LNCaP clone FGC (cell line): ENCODE results near the gene FOXO6.

Experiments
- DNase-seq: peaks from one replicate; pipeline ENCODE4 v3.0.0-alpha.2; 2011; ENCODE audit warnings: low read depth
- H3K4me3 ChIP-seq: 2 replicates; pipeline ENCODE4 v1.5.1; 2011; ENCODE audit warnings: mild to moderate bottlenecking, low read depth, low read length, control low read depth
- TF ChIP-seq, protein P1 (sequence below): IDR thresholded peaks from 2 replicates; pipeline ENCODE4 v1.5.1; 2012; ENCODE audit warnings: mild to moderate bottlenecking; ENCODE audit not compliant: control insufficient read depth, insufficient read depth; ENCODE audit errors: extremely low read depth

The FOXO6 gene

GRCh38 chr1:41364442-41365319 is 3.4 kb downstream of the FOXO6 start:
- TF ChIP-seq, protein P1, sequence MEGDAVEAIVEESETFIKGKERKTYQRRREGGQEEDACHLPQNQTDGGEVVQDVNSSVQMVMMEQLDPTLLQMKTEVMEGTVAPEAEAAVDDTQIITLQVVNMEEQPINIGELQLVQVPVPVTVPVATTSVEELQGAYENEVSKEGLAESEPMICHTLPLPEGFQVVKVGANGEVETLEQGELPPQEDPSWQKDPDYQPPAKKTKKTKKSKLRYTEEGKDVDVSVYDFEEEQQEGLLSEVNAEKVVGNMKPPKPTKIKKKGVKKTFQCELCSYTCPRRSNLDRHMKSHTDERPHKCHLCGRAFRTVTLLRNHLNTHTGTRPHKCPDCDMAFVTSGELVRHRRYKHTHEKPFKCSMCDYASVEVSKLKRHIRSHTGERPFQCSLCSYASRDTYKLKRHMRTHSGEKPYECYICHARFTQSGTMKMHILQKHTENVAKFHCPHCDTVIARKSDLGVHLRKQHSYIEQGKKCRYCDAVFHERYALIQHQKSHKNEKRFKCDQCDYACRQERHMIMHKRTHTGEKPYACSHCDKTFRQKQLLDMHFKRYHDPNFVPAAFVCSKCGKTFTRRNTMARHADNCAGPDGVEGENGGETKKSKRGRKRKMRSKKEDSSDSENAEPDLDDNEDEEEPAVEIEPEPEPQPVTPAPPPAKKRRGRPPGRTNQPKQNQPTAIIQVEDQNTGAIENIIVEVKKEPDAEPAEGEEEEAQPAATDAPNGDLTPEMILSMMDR: no peak
- no peak overlapping the region for H3K4me3 ChIP-seq
- no peak for DNase-seq

- DNase-seq: no peak
- H3K4me3 ChIP-seq: no peak overlapping the region
- TF ChIP-seq, protein P1: no peak
Observed at GRCh38 chr1:41365320-41365633, 4.0 kb downstream of the FOXO6 start.

- no peak for DNase-seq
- peak overlapping the region; percentile 40 for H3K4me3 ChIP-seq
- TF ChIP-seq, protein P1: no peak
Observed at GRCh38 chr1:41365772-41366454, 4.7 kb downstream of the FOXO6 start.

DNA sequence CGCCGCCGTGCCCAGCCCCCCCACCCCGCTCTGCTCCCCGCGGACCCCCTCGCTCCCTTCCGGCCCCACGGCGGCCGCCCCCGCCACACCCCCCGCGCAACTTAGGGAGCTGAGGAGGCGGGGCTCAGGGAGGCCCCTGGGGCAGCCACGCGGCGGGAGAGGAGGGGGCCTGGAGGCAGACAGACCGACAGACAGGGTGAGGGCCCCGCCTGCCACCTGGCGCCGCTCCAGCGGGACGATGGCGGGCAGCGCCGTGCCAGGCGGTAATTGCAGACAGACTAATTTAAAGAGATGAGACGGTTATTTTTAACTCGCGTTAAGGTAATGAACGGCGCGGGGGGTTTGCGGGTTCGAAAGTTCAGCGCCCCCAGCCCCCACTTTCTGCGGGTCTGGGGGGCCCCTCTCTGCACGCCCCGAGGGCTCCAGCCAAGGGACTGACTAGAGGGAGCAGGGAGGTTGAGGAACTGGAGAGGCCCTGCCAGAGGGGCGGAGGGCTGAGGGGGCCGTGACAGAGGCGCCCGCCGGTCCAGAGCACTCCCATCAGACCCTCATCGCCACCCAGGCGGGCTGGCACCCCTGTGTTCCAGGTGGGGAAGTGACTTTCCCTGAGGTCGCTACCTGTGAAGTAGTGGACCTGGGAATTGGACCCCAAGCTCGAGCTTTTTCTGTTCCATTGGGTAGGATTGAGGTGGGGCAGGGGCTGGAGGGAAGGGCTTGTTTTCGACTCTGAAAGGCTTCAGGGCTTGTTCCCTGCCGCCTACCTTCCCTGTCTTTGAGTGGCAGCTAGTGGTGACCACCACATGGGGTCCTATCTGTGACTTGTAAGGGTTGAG is 5.4 kb downstream of the FOXO6 start:
- no peak for DNase-seq
- H3K4me3 ChIP-seq: peak overlapping the region; percentile 40

DNA sequence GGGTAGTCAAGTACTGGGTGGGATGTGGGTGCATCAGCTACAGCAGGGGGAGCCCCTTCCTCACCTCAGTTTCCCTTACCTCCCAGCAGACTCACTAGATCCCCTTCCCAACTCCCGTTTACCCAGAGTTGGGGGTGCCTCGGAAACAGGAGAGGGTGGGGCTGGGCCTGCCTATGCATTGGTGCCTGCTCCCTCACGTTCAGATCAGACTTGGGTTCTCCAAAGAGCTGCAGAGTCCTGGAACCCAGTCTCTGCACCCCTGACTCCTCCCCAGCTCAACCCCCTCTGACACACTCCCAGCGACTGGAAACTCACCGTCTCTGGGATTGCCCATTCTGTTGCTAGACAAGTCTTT is 6.0 kb downstream of the FOXO6 start:
- no peak overlapping the region for H3K4me3 ChIP-seq
- TF ChIP-seq, protein P1: no peak
- DNase-seq: no peak

More for the DNA sequence above, 5.4 kb downstream of the FOXO6 start:
- TF ChIP-seq, protein P1: no peak

DNA sequence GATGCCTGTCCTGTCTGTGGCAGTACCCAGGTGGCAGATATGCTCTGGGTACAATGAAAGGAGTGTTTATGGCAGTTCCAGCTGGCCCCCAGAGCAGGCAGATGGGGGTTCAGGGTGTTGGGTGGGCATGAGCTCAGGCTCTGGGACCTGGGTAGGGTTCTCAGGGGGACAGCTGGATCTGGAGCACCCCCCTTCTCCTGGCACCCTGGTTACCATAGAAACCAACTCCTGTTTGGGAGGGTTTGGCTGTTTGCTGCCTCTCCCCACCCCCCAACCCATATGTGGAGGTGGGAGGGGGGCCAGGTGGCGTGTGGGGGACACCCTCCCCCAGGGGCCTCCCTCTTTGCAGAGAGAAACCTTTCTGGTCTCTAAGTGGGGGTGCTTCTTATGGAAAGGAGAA is 7.1 kb downstream of the FOXO6 start:
- TF ChIP-seq, protein P1: no peak

More for the DNA sequence above, 7.1 kb downstream of the FOXO6 start:
- no peak for DNase-seq
- H3K4me3 ChIP-seq: no peak overlapping the region
